ENCODE results near the gene NCKAP5.

Gene NCKAP5

GRCh38 chr2:133569286-133569830 lies 1.1 kb upstream of the NCKAP5 start:
- DNase-seq (ENCODE audit: low read depth in 1 of 2, low spot score in 1 of 2) = no peak
- H3K4me3 ChIP-seq (replicated peaks; ENCODE audit: insufficient read depth, low read length) = no peak overlapping the region
- TF ChIP-seq POLR2AphosphoS5 (IDR thresholded peaks at IDR 0.05; ENCODE audit: low read depth) = no peak
- TF ChIP-seq GABPA (IDR thresholded peaks at IDR 0.05; ENCODE audit: low read depth) = no peak
- TF ChIP-seq SPI1 (IDR thresholded peaks at IDR 0.05; ENCODE audit: borderline replicate concordance, low read depth) = no peak
- no peak for TF ChIP-seq CTCF (IDR thresholded peaks at IDR 0.05; ENCODE audit: insufficient read depth, low read length)
- TF ChIP-seq REST (IDR thresholded peaks at IDR 0.05; ENCODE audit: insufficient replicate concordance, low read depth) = no peak
- no peak overlapping the region for H3K27ac ChIP-seq (replicated peaks)
- peaks cover 9% of the 10 kb centered on the region for H3K27me3 ChIP-seq (ENCODE audit: insufficient read depth, poor library complexity, severe bottlenecking)

GRCh38 chr2:133568598-133568997 lies 335 bp upstream of the NCKAP5 start:
- H3K27me3 ChIP-seq (ENCODE audit: insufficient read depth, poor library complexity, severe bottlenecking) = peaks cover 9% of the 10 kb centered on the region
- no peak overlapping the region for H3K27ac ChIP-seq (replicated peaks)
- DNase-seq (ENCODE audit: low read depth in 1 of 2, low spot score in 1 of 2) = no peak
- no peak overlapping the region for H3K4me3 ChIP-seq (replicated peaks; ENCODE audit: insufficient read depth, low read length)
- no peak for TF ChIP-seq CTCF (IDR thresholded peaks at IDR 0.05; ENCODE audit: insufficient read depth, low read length)
- TF ChIP-seq SPI1 (IDR thresholded peaks at IDR 0.05; ENCODE audit: borderline replicate concordance, low read depth) = no peak
- TF ChIP-seq REST (IDR thresholded peaks at IDR 0.05; ENCODE audit: insufficient replicate concordance, low read depth) = no peak
- no peak for TF ChIP-seq POLR2AphosphoS5 (IDR thresholded peaks at IDR 0.05; ENCODE audit: low read depth)
- no peak for TF ChIP-seq GABPA (IDR thresholded peaks at IDR 0.05; ENCODE audit: low read depth)

- Histone ChIP-seq H3K27ac (replicated peaks) (no peak overlapping the region), H3K27me3 (ENCODE audit: insufficient read depth, poor library complexity, severe bottlenecking) (no peaks in the 10 kb centered on the region), H3K4me3 (replicated peaks; ENCODE audit: insufficient read depth, low read length) (no peak overlapping the region)
- TF ChIP-seq GABPA (IDR thresholded peaks at IDR 0.05; ENCODE audit: low read depth) (no peak), POLR2AphosphoS5 (IDR thresholded peaks at IDR 0.05; ENCODE audit: low read depth) (no peak), SPI1 (IDR thresholded peaks at IDR 0.05; ENCODE audit: borderline replicate concordance, low read depth) (no peak), CTCF (IDR thresholded peaks at IDR 0.05; ENCODE audit: insufficient read depth, low read length) (no peak), REST (IDR thresholded peaks at IDR 0.05; ENCODE audit: insufficient replicate concordance, low read depth) (no peak)
- DNase-seq (ENCODE audit: low read depth in 1 of 2, low spot score in 1 of 2) = no peak
These were observed 5.7 kb downstream of the NCKAP5 start for GRCh38 chr2:133562558-133562957.

All from HL-60 (cell line).